ENCODE data around the gene SLC38A7. TPM values are rescaled to one million over a fixed set of nuclear protein-coding genes. Genes with fewer than 3 reads are reported as not detected.
A peak's percentile ranks its signal among the peaks of the same experiment; 100 is the strongest.
"Not testable (repeated sequence)": the region's sequence is repeated elsewhere in the genome, so short reads cannot be mapped to it uniquely, and the experiment has no call there.

The SLC38A7 gene
- total RNA-seq, 2 experiments from 2014 or later, result 5.3 to 5.6 TPM

DNA sequence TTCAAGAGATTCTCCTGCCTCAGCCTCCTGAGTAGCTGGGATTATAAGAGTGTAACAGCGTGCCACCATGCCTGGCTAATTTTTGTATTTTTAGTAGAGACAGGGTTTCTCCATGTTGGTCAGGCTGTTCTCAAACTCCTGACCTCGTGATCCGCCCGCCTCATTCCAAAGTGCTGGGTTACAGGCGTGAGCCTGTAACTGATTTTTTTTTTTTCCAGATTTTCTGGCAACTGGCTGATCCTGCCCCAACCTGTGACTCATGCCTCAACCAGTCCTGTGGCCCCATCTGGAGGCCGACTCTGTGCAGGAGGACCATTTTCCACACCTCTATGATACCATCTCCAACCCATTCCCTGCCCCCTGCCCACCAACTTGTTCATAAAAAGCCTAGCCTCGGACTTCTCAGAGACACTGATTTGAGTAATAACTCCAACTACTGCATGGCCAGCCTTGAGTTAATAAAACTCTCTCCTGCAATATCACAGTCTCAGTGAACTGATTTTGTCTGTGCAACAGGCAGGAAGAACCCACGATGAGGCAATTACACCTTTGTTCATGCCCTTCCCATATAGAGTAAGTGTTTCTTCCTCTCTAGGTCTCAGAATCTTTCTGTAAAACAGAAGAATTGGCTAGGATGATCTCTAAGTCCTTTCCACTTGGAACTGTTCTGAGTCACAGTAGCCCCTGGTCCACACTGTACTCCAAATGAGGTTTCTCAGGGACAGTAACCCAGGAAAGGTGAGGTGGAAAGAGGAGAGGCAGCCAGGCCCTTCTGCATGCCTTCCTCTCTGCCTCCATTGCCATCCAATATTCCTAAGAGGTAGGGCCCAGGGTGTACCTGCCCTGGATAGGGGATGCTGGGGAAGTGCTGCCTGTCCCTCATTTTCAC, 46.2 kb downstream of the SLC38A7 start:
- H3K4me3 Mint-ChIP-seq, result no peak overlapping the region
- POLR2A ChIA-PET, result interaction anchor here (0.8 kb wide), 1 partner anchor 10 kb away, joined by 5 read pairs; no protein-coding TSS in a partner anchor
- Histone ChIP-seq H3K36me3 (ENCODE audit: insufficient read depth, low read length) (no peaks in the 10 kb centered on the region), H3K27me3 (ENCODE audit: control insufficient read depth in 1 of 2, insufficient read depth in 2 of 2, low read length in 2 of 2) (no peaks in the 10 kb centered on the region), H3K27ac (ENCODE audit: low read depth in 1 of 2, low read length in 2 of 2) (no peak overlapping the region), H3K4me1 (ENCODE audit: insufficient read depth, low read length) (no peaks in the 10 kb centered on the region), H3K9me3 (ENCODE audit: control insufficient read depth in 1 of 2, insufficient read depth in 1 of 2, low read length in 2 of 2) (no peaks in the 10 kb centered on the region), H3K4me3 (ENCODE audit: low read length) (no peak overlapping the region)
- CTCF ChIA-PET, result no interaction called here
- no peaks in the 10 kb centered on the region for H3K36me3 Mint-ChIP-seq (ENCODE audit: low read depth)
- DNase-seq (peak in 1 of 14 experiments; percentile 15), ATAC-seq (ENCODE audit: poor library complexity) (no peak)
- peaks cover 8% of the 10 kb centered on the region for H3K27me3 Mint-ChIP-seq
- H3K4me1 Mint-ChIP-seq (ENCODE audit: low read depth), result no peaks in the 10 kb centered on the region
- no peaks in the 10 kb centered on the region for H3K9me3 Mint-ChIP-seq
- intact Hi-C loops (cut with DNase I, micrococcal nuclease), result loop anchor here in 1 of 2 experiments (10.0 kb wide), 2 partner anchors 444 to 904 kb away; partner anchors contain the start of genes CSNK2A2 and KATNB1
- H3K27ac Mint-ChIP-seq, result no peak overlapping the region
- TF ChIP-seq, protein P1, sequence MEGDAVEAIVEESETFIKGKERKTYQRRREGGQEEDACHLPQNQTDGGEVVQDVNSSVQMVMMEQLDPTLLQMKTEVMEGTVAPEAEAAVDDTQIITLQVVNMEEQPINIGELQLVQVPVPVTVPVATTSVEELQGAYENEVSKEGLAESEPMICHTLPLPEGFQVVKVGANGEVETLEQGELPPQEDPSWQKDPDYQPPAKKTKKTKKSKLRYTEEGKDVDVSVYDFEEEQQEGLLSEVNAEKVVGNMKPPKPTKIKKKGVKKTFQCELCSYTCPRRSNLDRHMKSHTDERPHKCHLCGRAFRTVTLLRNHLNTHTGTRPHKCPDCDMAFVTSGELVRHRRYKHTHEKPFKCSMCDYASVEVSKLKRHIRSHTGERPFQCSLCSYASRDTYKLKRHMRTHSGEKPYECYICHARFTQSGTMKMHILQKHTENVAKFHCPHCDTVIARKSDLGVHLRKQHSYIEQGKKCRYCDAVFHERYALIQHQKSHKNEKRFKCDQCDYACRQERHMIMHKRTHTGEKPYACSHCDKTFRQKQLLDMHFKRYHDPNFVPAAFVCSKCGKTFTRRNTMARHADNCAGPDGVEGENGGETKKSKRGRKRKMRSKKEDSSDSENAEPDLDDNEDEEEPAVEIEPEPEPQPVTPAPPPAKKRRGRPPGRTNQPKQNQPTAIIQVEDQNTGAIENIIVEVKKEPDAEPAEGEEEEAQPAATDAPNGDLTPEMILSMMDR (IDR thresholded peaks at IDR 0.05), result no peak

DNA sequence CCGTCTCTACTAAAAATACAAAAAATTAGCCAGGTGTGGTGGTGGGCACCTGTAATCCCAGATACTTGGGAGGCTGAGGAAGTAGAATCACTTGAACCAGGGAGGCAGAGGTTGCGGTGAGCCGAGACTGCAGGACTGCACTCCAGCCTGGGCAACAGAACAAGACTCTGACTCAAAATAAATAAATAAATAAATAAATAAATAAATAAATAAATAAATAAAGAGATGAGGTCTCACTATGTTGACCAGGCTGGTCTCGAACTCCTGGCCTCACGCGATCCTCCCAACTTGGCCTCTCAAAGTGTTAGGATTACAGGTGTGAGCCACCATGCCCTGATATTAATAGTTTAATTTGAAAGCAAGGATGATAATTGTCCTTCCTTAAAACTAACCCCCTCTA, 47.5 kb downstream of the SLC38A7 start:
- ATAC-seq (ENCODE audit: poor library complexity); H3K4me1 Mint-ChIP-seq (ENCODE audit: low read depth); H3K36me3 ChIP-seq (ENCODE audit: insufficient read depth, low read length); POLR2A ChIA-PET; H3K9me3 ChIP-seq (ENCODE audit: control insufficient read depth in 1 of 2, insufficient read depth in 1 of 2, low read length in 2 of 2); CTCF ChIA-PET; H3K27ac ChIP-seq (ENCODE audit: low read depth in 1 of 2, low read length in 2 of 2); H3K27me3 Mint-ChIP-seq; H3K36me3 Mint-ChIP-seq (ENCODE audit: low read depth); H3K4me3 ChIP-seq (ENCODE audit: low read length); H3K27ac Mint-ChIP-seq; H3K9me3 Mint-ChIP-seq; H3K4me1 ChIP-seq (ENCODE audit: insufficient read depth, low read length); DNase-seq; H3K4me3 Mint-ChIP-seq; H3K27me3 ChIP-seq (ENCODE audit: control insufficient read depth in 1 of 2, insufficient read depth in 2 of 2, low read length in 2 of 2): not testable (repeated sequence)
- intact Hi-C loops (cut with DNase I, micrococcal nuclease), result loop anchor here in 1 of 2 experiments (10.0 kb wide), 2 partner anchors 442 to 902 kb away; partner anchors contain the start of genes CSNK2A2 and KATNB1

DNA sequence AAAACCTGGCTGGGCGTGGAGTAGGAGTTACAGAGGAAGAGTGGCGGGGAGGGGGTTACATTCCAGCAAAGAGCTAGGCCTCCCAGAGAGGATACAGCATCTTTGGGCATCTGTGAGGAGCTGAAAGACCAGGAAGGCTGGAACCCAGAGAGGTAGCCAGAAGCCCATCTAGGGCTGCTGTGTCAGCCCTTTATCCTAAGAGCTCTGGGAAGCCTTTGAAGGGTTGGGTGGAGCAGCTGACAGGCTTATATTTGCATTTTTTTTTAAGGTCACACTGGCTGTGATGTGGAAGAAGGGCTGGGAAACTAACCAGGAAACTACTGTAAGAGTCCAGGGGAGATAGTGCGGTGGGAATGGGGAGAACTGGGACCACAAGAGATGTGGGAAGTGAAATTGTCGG, 48.1 kb downstream of the SLC38A7 start:
- Mint-ChIP-seq H3K27ac (no peak overlapping the region), H3K4me1 (ENCODE audit: low read depth) (no peaks in the 10 kb centered on the region), H3K4me3 (no peak overlapping the region), H3K36me3 (ENCODE audit: low read depth) (no peaks in the 10 kb centered on the region), H3K27me3 (peaks cover 8% of the 10 kb centered on the region), H3K9me3 (no peaks in the 10 kb centered on the region)
- Histone ChIP-seq H3K27me3 (ENCODE audit: control insufficient read depth in 1 of 2, insufficient read depth in 2 of 2, low read length in 2 of 2) (no peaks in the 10 kb centered on the region), H3K27ac (ENCODE audit: low read depth in 1 of 2, low read length in 2 of 2) (no peak overlapping the region), H3K36me3 (ENCODE audit: insufficient read depth, low read length) (no peaks in the 10 kb centered on the region), H3K4me1 (ENCODE audit: insufficient read depth, low read length) (no peaks in the 10 kb centered on the region), H3K9me3 (ENCODE audit: control insufficient read depth in 1 of 2, insufficient read depth in 1 of 2, low read length in 2 of 2) (no peaks in the 10 kb centered on the region), H3K4me3 (ENCODE audit: low read length) (no peak overlapping the region)
- intact Hi-C loops (cut with DNase I, micrococcal nuclease), result loop anchor here in 1 of 2 experiments (10.0 kb wide), 2 partner anchors 442 to 902 kb away; partner anchors contain the start of genes CSNK2A2 and KATNB1
- DNase-seq, result no peak
- POLR2A ChIA-PET, result no interaction called here
- TF ChIP-seq, protein P1 (IDR thresholded peaks at IDR 0.05), result no peak
- ATAC-seq (ENCODE audit: poor library complexity), result no peak
- CTCF ChIA-PET, result no interaction called here
